Osteocyte (in vitro differentiated cells): ENCODE measurements around the gene MOBP. TPM values are rescaled to one million over a fixed set of nuclear protein-coding genes. Genes with fewer than 3 reads are reported as not detected.

Source experiments
- DNase-seq: peaks from one replicate; pipeline ENCODE4 v3.0.0; 2021; ENCODE audit warnings: mixed read lengths; ENCODE audit not compliant: unreplicated experiment; ENCODE audit errors: extremely low spot score
- H3K27ac Mint-ChIP-seq: one replicate; pipeline ENCODE4 v1.8.0; 2021; ENCODE audit warnings: mild to moderate bottlenecking, mixed read lengths; ENCODE audit not compliant: unreplicated experiment
- H3K27me3 Mint-ChIP-seq: one replicate; pipeline ENCODE4 v1.8.0; 2021; ENCODE audit warnings: mixed read lengths; ENCODE audit not compliant: unreplicated experiment
- H3K36me3 Mint-ChIP-seq: one replicate; pipeline ENCODE4 v1.8.0; 2021; ENCODE audit warnings: mixed read lengths; ENCODE audit not compliant: unreplicated experiment
- H3K4me1 Mint-ChIP-seq: one replicate; pipeline ENCODE4 v1.8.0; 2021; ENCODE audit warnings: mixed read lengths; ENCODE audit not compliant: unreplicated experiment
- H3K4me3 Mint-ChIP-seq: one replicate; pipeline ENCODE4 v1.8.0; 2021; ENCODE audit warnings: mild to moderate bottlenecking, moderate library complexity, mixed read lengths; ENCODE audit not compliant: unreplicated experiment
- H3K9me3 Mint-ChIP-seq: one replicate; pipeline ENCODE4 v1.8.0; 2021; ENCODE audit warnings: mixed read lengths; ENCODE audit not compliant: unreplicated experiment
- CTCF ChIP-seq: fragments of 200-600 bp; sonication (generic); IDR thresholded peaks from 2 replicates; pipeline ENCODE4 v1.5.0; 2021; ENCODE audit warnings: antibody characterized with exemption, mild to moderate bottlenecking, moderate library complexity
- total RNA-seq: library from RNA; stranded (reverse); gene quantifications from 2 replicates; pipeline ENCODE4 v1.2.1, GENCODE V29; 2021

The MOBP gene
- total RNA-seq, 1 donor from 2014 or later: not detected

GRCh38 chr3:39426312-39426711 is 41.2 kb upstream of the MOBP start:
- no peaks in the 10 kb centered on the region for H3K9me3 Mint-ChIP-seq
- H3K36me3 Mint-ChIP-seq: peaks cover 2% of the 10 kb centered on the region
- no peak overlapping the region for H3K4me3 Mint-ChIP-seq
- H3K27ac Mint-ChIP-seq: no peak overlapping the region
- H3K27me3 Mint-ChIP-seq: no peaks in the 10 kb centered on the region
- no peak for DNase-seq
- no peaks in the 10 kb centered on the region for H3K4me1 Mint-ChIP-seq
- TF ChIP-seq CTCF: no peak

GRCh38 chr3:39427506-39427905 is 40.0 kb upstream of the MOBP start:
- H3K4me1 Mint-ChIP-seq: no peaks in the 10 kb centered on the region
- H3K4me3 Mint-ChIP-seq: no peak overlapping the region
- no peak for DNase-seq
- H3K9me3 Mint-ChIP-seq: no peaks in the 10 kb centered on the region
- H3K27me3 Mint-ChIP-seq: no peaks in the 10 kb centered on the region
- H3K27ac Mint-ChIP-seq: no peak overlapping the region
- TF ChIP-seq CTCF: no peak
- H3K36me3 Mint-ChIP-seq: no peaks in the 10 kb centered on the region

GRCh38 chr3:39428745-39429201 is 38.7 kb upstream of the MOBP start:
- Mint-ChIP-seq H3K4me3 (no peak overlapping the region), H3K9me3 (no peaks in the 10 kb centered on the region), H3K27me3 (no peaks in the 10 kb centered on the region), H3K4me1 (peaks cover 7% of the 10 kb centered on the region), H3K36me3 (no peaks in the 10 kb centered on the region), H3K27ac (no peak overlapping the region)
- DNase-seq: no peak
- no peak for TF ChIP-seq CTCF

- Mint-ChIP-seq H3K4me3 (no peak overlapping the region), H3K4me1 (peaks cover 9% of the 10 kb centered on the region), H3K36me3 (no peaks in the 10 kb centered on the region), H3K27me3 (no peaks in the 10 kb centered on the region), H3K9me3 (no peaks in the 10 kb centered on the region), H3K27ac (no peak overlapping the region)
- no peak for TF ChIP-seq CTCF
- no peak for DNase-seq
These were observed 38.0 kb upstream of the MOBP start for GRCh38 chr3:39429466-39429865.

- H3K27ac Mint-ChIP-seq: no peak overlapping the region
These were observed 35.1 kb upstream of the MOBP start for GRCh38 chr3:39432342-39432741.

More at GRCh38 chr3:39432342-39432741, 35.1 kb upstream of the MOBP start:
- Mint-ChIP-seq H3K9me3 (no peaks in the 10 kb centered on the region), H3K36me3 (no peaks in the 10 kb centered on the region), H3K4me3 (no peak overlapping the region), H3K27me3 (no peaks in the 10 kb centered on the region), H3K4me1 (peaks cover 9% of the 10 kb centered on the region)
- TF ChIP-seq CTCF: no peak
- no peak for DNase-seq
